ENCODE measurements around the gene SLC2A1. TPM values are rescaled to one million over a fixed set of nuclear protein-coding genes. Genes with fewer than 3 reads are reported as not detected.
A peak's percentile ranks its signal among the peaks of the same experiment; 100 is the strongest.

SLC2A1 gene
- total RNA-seq, 3 donors from 2014 or later: 29.5 to 78.9 (median 42.1) TPM

GRCh38 chr1:42970143-42970542 is 11.5 kb upstream of the SLC2A1 start:
- intact Hi-C loops (cut with DNase I; ENCODE audit: low total_unique reads): no loop called here
- no peak overlapping the region for H3K4me3 ChIP-seq
- H3K9me3 ChIP-seq: no peaks in the 10 kb centered on the region
- DNase-seq (ENCODE audit: low spot score in 2 of 2): no peak
- no peaks in the 10 kb centered on the region for H3K36me3 ChIP-seq
- H3K27me3 ChIP-seq: no peaks in the 10 kb centered on the region
- no peak overlapping the region for H3K27ac ChIP-seq
- TF ChIP-seq POLR2A (IDR thresholded peaks at IDR 0.05): no peak
- TF ChIP-seq POLR2AphosphoS5 (IDR thresholded peaks at IDR 0.05): no peak
- TF ChIP-seq CTCF (IDR thresholded peaks at IDR 0.05): no peak
- no peaks in the 10 kb centered on the region for H3K4me1 ChIP-seq

GRCh38 chr1:42968654-42969053 is 10.0 kb upstream of the SLC2A1 start:
- DNase-seq (ENCODE audit: low spot score in 2 of 2): no peak
- Histone ChIP-seq H3K9me3 (no peaks in the 10 kb centered on the region), H3K4me1 (no peaks in the 10 kb centered on the region), H3K27me3 (no peaks in the 10 kb centered on the region), H3K4me3 (no peak overlapping the region), H3K36me3 (no peaks in the 10 kb centered on the region), H3K27ac (no peak overlapping the region)
- TF ChIP-seq POLR2A (IDR thresholded peaks at IDR 0.05) (no peak), CTCF (IDR thresholded peaks at IDR 0.05) (no peak), POLR2AphosphoS5 (IDR thresholded peaks at IDR 0.05) (no peak)
- intact Hi-C loops (cut with DNase I; ENCODE audit: low total_unique reads): no loop called here

- Histone ChIP-seq H3K4me1 (no peaks in the 10 kb centered on the region), H3K27me3 (no peaks in the 10 kb centered on the region), H3K9me3 (no peaks in the 10 kb centered on the region), H3K27ac (peak overlapping the region; percentile 50 to 65), H3K36me3 (no peaks in the 10 kb centered on the region), H3K4me3 (no peak overlapping the region)
- peak; percentile 73 to 80 for DNase-seq (ENCODE audit: low spot score in 2 of 2)
- TF ChIP-seq POLR2A (IDR thresholded peaks at IDR 0.05): no peak
- TF ChIP-seq POLR2AphosphoS5 (IDR thresholded peaks at IDR 0.05): peak in 1 of 3 donors; percentile 26
- TF ChIP-seq CTCF (IDR thresholded peaks at IDR 0.05): no peak
- intact Hi-C loops (cut with DNase I; ENCODE audit: low total_unique reads): no loop called here
Observed at GRCh38 chr1:42966688-42967612, 8.3 kb upstream of the SLC2A1 start.

- Histone ChIP-seq H3K4me3 (no peak overlapping the region), H3K27ac (no peak overlapping the region), H3K36me3 (no peaks in the 10 kb centered on the region)
Observed at GRCh38 chr1:42965378-42965777, 6.7 kb upstream of the SLC2A1 start.

More at GRCh38 chr1:42965378-42965777, 6.7 kb upstream of the SLC2A1 start:
- no peak for DNase-seq (ENCODE audit: low spot score in 2 of 2)
- Histone ChIP-seq H3K9me3 (no peaks in the 10 kb centered on the region), H3K27me3 (no peaks in the 10 kb centered on the region), H3K4me1 (no peaks in the 10 kb centered on the region)
- intact Hi-C loops (cut with DNase I; ENCODE audit: low total_unique reads): no loop called here
- no peak for TF ChIP-seq POLR2AphosphoS5 (IDR thresholded peaks at IDR 0.05)
- TF ChIP-seq CTCF (IDR thresholded peaks at IDR 0.05): no peak
- TF ChIP-seq POLR2A (IDR thresholded peaks at IDR 0.05): no peak
